Erythroblast (primary cell): Measurements from ENCODE around the gene RASGRP2.

ENCODE experiments used
- GATA1 ChIP-seq: IDR thresholded peaks from 2 replicates; pipeline ENCODE4 v1.6.1; 2011; ENCODE audit warnings: low read depth, mild to moderate bottlenecking, control low read depth, low read length, moderate library complexity
- POLR2A ChIP-seq: IDR thresholded peaks from 2 replicates; pipeline ENCODE4 v1.6.1; 2011; ENCODE audit warnings: mild to moderate bottlenecking, low read length

DNA sequence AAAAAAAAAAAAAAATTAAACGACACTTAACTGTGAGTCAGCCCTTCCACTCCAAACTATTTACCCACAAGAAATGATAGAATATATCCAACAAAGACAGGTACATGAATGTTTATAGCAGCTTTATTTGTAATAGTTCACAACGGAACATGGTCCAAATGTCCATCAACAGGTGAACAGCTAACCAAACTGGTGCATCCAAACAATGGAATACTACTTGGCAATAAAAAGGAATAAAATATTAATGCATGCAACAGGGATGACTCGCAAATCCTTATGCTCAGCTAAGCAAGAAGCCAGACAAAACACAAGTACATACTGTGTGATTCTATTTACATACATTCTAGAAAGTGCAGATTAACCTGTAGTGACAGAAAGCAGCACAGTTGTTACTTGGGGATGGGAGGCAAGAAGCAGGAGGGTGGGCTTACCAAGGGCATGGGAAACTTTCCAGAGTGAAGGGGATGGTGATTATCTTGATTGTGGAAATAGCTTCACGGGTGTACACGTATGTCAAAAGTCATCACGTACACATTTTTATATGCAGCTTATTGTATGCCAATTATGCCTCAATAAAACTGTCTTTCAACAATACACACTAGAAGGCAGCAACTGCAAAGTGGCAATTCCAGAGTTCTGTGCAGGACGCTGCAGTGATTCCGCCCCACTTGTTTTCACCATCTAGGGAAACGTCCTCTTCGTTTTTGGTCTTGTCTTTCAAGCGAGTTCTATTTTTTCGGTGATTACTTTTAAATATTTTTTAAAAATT lies 41.1 kb upstream of the RASGRP2 start:
- TF ChIP-seq POLR2A = no peak
- no peak for TF ChIP-seq GATA1
